ENCODE data around the gene POU2F1. TPM values are rescaled to one million over a fixed set of nuclear protein-coding genes. Genes with fewer than 3 reads are reported as not detected.

Gene POU2F1
- total and polyA plus RNA-seq, 4 donors, result 0.93 to 10.5 (median 6.5) TPM

GRCh38 chr1:167233373-167233772 is 12.7 kb downstream of the POU2F1 start:
- Histone ChIP-seq H3K27me3 (ENCODE audit: control insufficient read depth in 4 of 4, insufficient read depth in 4 of 4, low read length in 3 of 4) (no peaks in the 10 kb centered on the region), H3K9me3 (ENCODE audit: control insufficient read depth in 4 of 4, low read length in 3 of 4) (no peaks in the 10 kb centered on the region), H3K4me1 (ENCODE audit: control insufficient read depth in 4 of 4, insufficient read depth in 4 of 4, low read length in 3 of 4) (peaks cover 0 to 3% (median 0%) of the 10 kb centered on the region in 4 donors), H3K4me3 (ENCODE audit: low read depth in 1 of 3, low read length in 3 of 3) (no peak overlapping the region), H3K36me3 (ENCODE audit: control insufficient read depth in 4 of 4, insufficient read depth in 3 of 4, low read depth in 1 of 4, low read length in 3 of 4) (no peaks in the 10 kb centered on the region), H3K9ac (ENCODE audit: low read depth in 1 of 2, low read length in 2 of 2) (no peak overlapping the region), H3K27ac (ENCODE audit: low read depth in 1 of 2, low read length in 2 of 2) (no peak overlapping the region)
- 80% methylated on average over 1 of the region's 1 CpG for WGBS
- DNase-seq (ENCODE audit: low spot score), result no peak
- no peak for TF ChIP-seq TAF1 (conservative IDR thresholded peaks at IDR 0.05)
- TF ChIP-seq NR2F2 (IDR thresholded peaks at IDR 0.05), result no peak
- no peak for TF ChIP-seq MAX (IDR thresholded peaks at IDR 0.05)

GRCh38 chr1:167237000-167237399 is 16.3 kb downstream of the POU2F1 start:
- no peak overlapping the region for H3K4me3 ChIP-seq (ENCODE audit: low read depth in 1 of 3, low read length in 3 of 3)
- no peaks in the 10 kb centered on the region for H3K36me3 ChIP-seq (ENCODE audit: control insufficient read depth in 4 of 4, insufficient read depth in 3 of 4, low read depth in 1 of 4, low read length in 3 of 4)
- TF ChIP-seq RXRA (IDR thresholded peaks at IDR 0.05) (no peak), JUND (IDR thresholded peaks at IDR 0.05) (no peak), FOXA1 (IDR thresholded peaks at IDR 0.05) (no peak), GABPA (IDR thresholded peaks at IDR 0.05 in 1 of 2, conservative IDR thresholded peaks at IDR 0.05 in 1 of 2) (no peak), SP1 (IDR thresholded peaks at IDR 0.05) (no peak), NR2F2 (IDR thresholded peaks at IDR 0.05) (no peak), FOXA2 (IDR thresholded peaks at IDR 0.05) (no peak), TAF1 (conservative IDR thresholded peaks at IDR 0.05) (no peak), HNF4A (conservative IDR thresholded peaks at IDR 0.05) (no peak), CTCF (IDR thresholded peaks at IDR 0.05; ENCODE audit: low read depth, low read length, missing input control) (no peak), ATF3 (IDR thresholded peaks at IDR 0.05) (no peak), REST (IDR thresholded peaks at IDR 0.05) (no peak), RAD21 (IDR thresholded peaks at IDR 0.05) (no peak), MAX (IDR thresholded peaks at IDR 0.05) (no peak), EGR1 (IDR thresholded peaks at IDR 0.05; ENCODE audit: low read depth in 2 of 2) (no peak), HNF4G (IDR thresholded peaks at IDR 0.05) (no peak), YY1 (IDR thresholded peaks at IDR 0.05) (no peak), ZBTB33 (IDR thresholded peaks at IDR 0.05) (no peak)
- no peak overlapping the region for H3K27ac ChIP-seq (ENCODE audit: low read depth in 1 of 2, low read length in 2 of 2)
- WGBS, result 92% methylated on average over 3 of the region's 3 CpGs
- DNase-seq (ENCODE audit: low spot score), result no peak
- no peak overlapping the region for H3K9ac ChIP-seq (ENCODE audit: low read depth in 1 of 2, low read length in 2 of 2)
- H3K9me3 ChIP-seq (ENCODE audit: control insufficient read depth in 4 of 4, low read length in 3 of 4), result no peaks in the 10 kb centered on the region
- peaks cover 0 to 5% (median 2%) of the 10 kb centered on the region in 4 donors for H3K4me1 ChIP-seq (ENCODE audit: control insufficient read depth in 4 of 4, insufficient read depth in 4 of 4, low read length in 3 of 4)
- H3K27me3 ChIP-seq (ENCODE audit: control insufficient read depth in 4 of 4, insufficient read depth in 4 of 4, low read length in 3 of 4), result no peaks in the 10 kb centered on the region
